Esophagus muscularis mucosa (tissue), 4 donors: ENCODE measurements around the gene BTBD16. TPM values are rescaled to one million over a fixed set of nuclear protein-coding genes. Genes with fewer than 3 reads are reported as not detected.

Experiments used
- DNase-seq: peaks from one replicate; pipeline ENCODE4 v3.0.0-alpha.2; 2017; ENCODE audit errors: extremely low spot score
- H3K27ac ChIP-seq, 4 donors: fragments of 200-600 bp; sonication (generic); replicated peaks in 1 of 4; 1 replicate in 3 of 4; 2 replicates in 1 of 4; pipeline ENCODE4 v1.5.1; 2016 to 2019; ENCODE audit warnings: mild to moderate bottlenecking in 1 of 4
- H3K27me3 ChIP-seq, 4 donors: fragments of 200-600 bp; sonication (generic); one replicate each; pipeline versions ENCODE4 v1.5.1 to v1.6.0; 2016 to 2019
- H3K36me3 ChIP-seq, 4 donors: fragments of 200-600 bp; sonication (generic); one replicate each; pipeline ENCODE4 v1.5.1; 2016 to 2019
- H3K4me1 ChIP-seq, 4 donors: fragments of 200-600 bp; sonication (generic); one replicate each; pipeline ENCODE4 v1.5.1; 2016 to 2019
- H3K4me3 ChIP-seq, 4 donors: fragments of 200-600 bp; sonication (generic); 1 replicate in 2 of 4; 2 replicates in 2 of 4; pipeline ENCODE4 v1.5.1; 2016 to 2019; ENCODE audit warnings: mild to moderate bottlenecking in 4 of 4, moderate library complexity in 1 of 4
- H3K9me3 ChIP-seq, 4 donors: fragments of 200-600 bp; sonication (generic); 1 replicate in 3 of 4; 2 replicates in 1 of 4; pipeline ENCODE4 v1.5.1; 2016 to 2019
- CTCF ChIP-seq, 3 experiments: fragments of 200-600 bp in 2 of 3; fragments of 450-650 bp in 1 of 3; sonication (generic) in 2 of 3; IDR thresholded peaks; one replicate each; pipeline ENCODE4 v1.5.1; 2017 to 2019; ENCODE audit warnings: antibody characterized with exemption in 3 of 3, mild to moderate bottlenecking in 2 of 3, moderate library complexity in 1 of 3
- EP300 ChIP-seq: sonication (generic); formaldehyde crosslinking; IDR thresholded peaks from one replicate; pipeline ENCODE4 v1.6.1; 2017; ENCODE audit warnings: antibody characterized with exemption
- POLR2A ChIP-seq: fragments of 450-650 bp; IDR thresholded peaks from one replicate; pipeline ENCODE4 v1.6.1; 2017; ENCODE audit warnings: antibody characterized with exemption, moderate library complexity, mild to moderate bottlenecking, low read depth
- POLR2AphosphoS5 ChIP-seq, 2 donors: sonication (generic); formaldehyde crosslinking; IDR thresholded peaks; one replicate each; pipeline ENCODE4 v1.6.1; 2017; ENCODE audit warnings: antibody characterized with exemption in 2 of 2
- WGBS: methylation state at CpG from one replicate; pipeline ENCODE4 v1.1.5; 2018; 5-methylcytosine and 5-hydroxymethylcytosine counted together
- intact Hi-C: fragments of 100-400 bp; cut with DNase I; formaldehyde crosslinking; loops from one replicate; pipeline ENCODE4 v1.15.1; 2023
- total RNA-seq, 4 donors: library from RNA; depleted of rRNA; stranded (reverse); fragments of >200 nt; gene quantifications; one replicate each; pipeline versions ENCODE4 v1.1.0 to v1.2.1, GENCODE V29; 2016

The BTBD16 gene
- total RNA-seq, 4 donors from 2014 or later = 0.29 TPM; not detected in 3

GRCh38 chr10:122227754-122228153 is 43.3 kb upstream of the BTBD16 start:
- peaks cover 36 to 100% (median 94%) of the 10 kb centered on the region in 4 donors for H3K36me3 ChIP-seq
- no peaks in the 10 kb centered on the region for H3K27me3 ChIP-seq
- intact Hi-C loops = no loop called here
- no peak overlapping the region for H3K27ac ChIP-seq
- no peak for TF ChIP-seq EP300
- no peak for TF ChIP-seq POLR2AphosphoS5 (IDR thresholded peaks at IDR 0.05)
- no peak for TF ChIP-seq POLR2A
- no peak for TF ChIP-seq CTCF (IDR thresholded peaks at IDR 0.05)
- no peaks in the 10 kb centered on the region for H3K9me3 ChIP-seq
- H3K4me3 ChIP-seq = no peak overlapping the region
- H3K4me1 ChIP-seq = peaks cover 5 to 7% (median 6%) of the 10 kb centered on the region in 4 donors
- WGBS = 89% methylated on average over 4 of the region's 4 CpGs
- no peak for DNase-seq

GRCh38 chr10:122229666-122230065 is 41.4 kb upstream of the BTBD16 start:
- WGBS = 69% methylated on average over 2 of the region's 2 CpGs
- intact Hi-C loops = no loop called here
- H3K36me3 ChIP-seq = peaks cover 36 to 94% (median 88%) of the 10 kb centered on the region in 4 donors

DNA sequence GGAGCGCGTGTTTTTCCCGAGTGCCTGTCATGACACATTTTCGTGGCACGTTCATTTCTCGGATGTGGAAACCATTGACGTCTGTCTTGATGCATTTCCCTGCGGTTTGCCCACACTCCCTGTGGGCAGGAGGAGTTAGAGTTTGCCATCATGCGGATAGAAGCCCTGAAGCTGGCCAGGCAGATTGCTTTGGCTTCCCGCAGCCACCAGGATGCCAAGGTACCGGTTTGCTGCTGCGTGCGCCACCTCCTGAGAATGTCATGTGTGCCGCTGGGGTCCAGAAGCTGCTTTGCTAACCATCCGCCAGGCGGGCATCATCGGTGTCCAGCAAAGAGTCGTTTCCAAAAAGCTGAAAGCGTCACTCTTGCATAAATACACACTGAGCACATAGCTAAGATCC is 40.9 kb upstream of the BTBD16 start:
- Histone ChIP-seq H3K36me3 (peaks cover 35 to 90% (median 82%) of the 10 kb centered on the region in 4 donors), H3K9me3 (no peaks in the 10 kb centered on the region), H3K27ac (no peak overlapping the region), H3K27me3 (no peaks in the 10 kb centered on the region), H3K4me1 (peaks cover 5 to 13% (median 9%) of the 10 kb centered on the region in 4 donors), H3K4me3 (no peak overlapping the region)
- WGBS = 82% methylated on average over 13 of the region's 19 CpGs
- intact Hi-C loops = no loop called here
- DNase-seq = no peak
- no peak for TF ChIP-seq POLR2A
- TF ChIP-seq EP300 = no peak
- TF ChIP-seq CTCF (IDR thresholded peaks at IDR 0.05) = no peak
- no peak for TF ChIP-seq POLR2AphosphoS5 (IDR thresholded peaks at IDR 0.05)

More at GRCh38 chr10:122229666-122230065, 41.4 kb upstream of the BTBD16 start:
- Histone ChIP-seq H3K4me3 (no peak overlapping the region), H3K27ac (no peak overlapping the region), H3K9me3 (no peaks in the 10 kb centered on the region), H3K4me1 (peaks cover 5 to 13% (median 9%) of the 10 kb centered on the region in 4 donors), H3K27me3 (no peaks in the 10 kb centered on the region)
- DNase-seq = no peak
- TF ChIP-seq EP300 (no peak), CTCF (IDR thresholded peaks at IDR 0.05) (no peak), POLR2AphosphoS5 (IDR thresholded peaks at IDR 0.05) (no peak), POLR2A (no peak)

- Histone ChIP-seq H3K27ac (peak overlapping the region in 1 of 4 donors; percentile 18), H3K4me1 (peaks cover 5 to 13% (median 9%) of the 10 kb centered on the region in 4 donors), H3K4me3 (no peak overlapping the region), H3K36me3 (peaks cover 26 to 90% (median 81%) of the 10 kb centered on the region in 4 donors), H3K27me3 (no peaks in the 10 kb centered on the region), H3K9me3 (no peaks in the 10 kb centered on the region)
- WGBS = 64% methylated on average over 3 of the region's 3 CpGs
- DNase-seq = no peak
- TF ChIP-seq POLR2A (no peak), CTCF (IDR thresholded peaks at IDR 0.05) (no peak), POLR2AphosphoS5 (IDR thresholded peaks at IDR 0.05) (no peak), EP300 (no peak)
- intact Hi-C loops = no loop called here
These were observed 38.3 kb upstream of the BTBD16 start for GRCh38 chr10:122232769-122233168.

GRCh38 chr10:122233857-122234348 is 37.2 kb upstream of the BTBD16 start:
- Histone ChIP-seq H3K4me3 (no peak overlapping the region), H3K36me3 (peaks cover 18 to 90% (median 81%) of the 10 kb centered on the region in 4 donors), H3K4me1 (peaks cover 5 to 13% (median 9%) of the 10 kb centered on the region in 4 donors), H3K9me3 (no peaks in the 10 kb centered on the region), H3K27ac (peak overlapping the region in 1 of 4 donors; percentile 44), H3K27me3 (no peaks in the 10 kb centered on the region)
- no peak for DNase-seq
- no peak for TF ChIP-seq POLR2AphosphoS5 (IDR thresholded peaks at IDR 0.05)
- no peak for TF ChIP-seq POLR2A
- no peak for TF ChIP-seq CTCF (IDR thresholded peaks at IDR 0.05)
- TF ChIP-seq EP300 = no peak
- intact Hi-C loops = no loop called here
- WGBS = 89% methylated on average over 9 of the region's 11 CpGs
